ENCODE data around the gene CDYL2. TPM values are rescaled to one million over a fixed set of nuclear protein-coding genes. Genes with fewer than 3 reads are reported as not detected.
"Not testable (repeated sequence)": the region's sequence is repeated elsewhere in the genome, so short reads cannot be mapped to it uniquely, and the experiment has no call there.

The CDYL2 gene
- polyA plus RNA-seq, 3 donors, result 6.5 to 7.6 (median 6.7) TPM

DNA sequence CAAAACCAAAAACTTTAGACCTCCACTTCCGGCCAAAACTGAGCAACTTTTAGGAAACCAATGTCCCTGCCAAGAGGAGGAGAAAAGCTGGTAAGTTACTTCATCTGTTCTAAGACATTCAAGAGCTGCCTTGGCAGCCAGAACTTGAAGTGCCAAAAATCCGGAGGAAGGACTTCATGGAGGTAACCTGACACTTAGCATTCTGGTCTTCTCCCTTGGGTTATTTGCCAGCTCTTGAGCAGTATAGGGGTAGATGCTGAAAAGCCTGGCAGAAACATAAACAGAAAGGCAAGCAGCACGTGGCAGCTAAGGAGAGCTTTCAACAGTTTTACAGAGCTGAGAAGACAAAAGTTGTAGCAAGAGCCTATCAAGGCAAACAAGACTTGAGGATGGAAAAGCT is 53.2 kb downstream of the CDYL2 start:
- DNase-seq (ENCODE audit: low read depth in 3 of 3, low spot score in 2 of 3), result no peak

- DNase-seq (ENCODE audit: low read depth in 3 of 3, low spot score in 2 of 3), result no peak
Measured at GRCh38 chr16:80746231-80746630, 58.2 kb downstream of the CDYL2 start.

GRCh38 chr16:80744856-80745255 is 59.5 kb downstream of the CDYL2 start:
- DNase-seq (ENCODE audit: low read depth in 3 of 3, low spot score in 2 of 3), result no peak

DNA sequence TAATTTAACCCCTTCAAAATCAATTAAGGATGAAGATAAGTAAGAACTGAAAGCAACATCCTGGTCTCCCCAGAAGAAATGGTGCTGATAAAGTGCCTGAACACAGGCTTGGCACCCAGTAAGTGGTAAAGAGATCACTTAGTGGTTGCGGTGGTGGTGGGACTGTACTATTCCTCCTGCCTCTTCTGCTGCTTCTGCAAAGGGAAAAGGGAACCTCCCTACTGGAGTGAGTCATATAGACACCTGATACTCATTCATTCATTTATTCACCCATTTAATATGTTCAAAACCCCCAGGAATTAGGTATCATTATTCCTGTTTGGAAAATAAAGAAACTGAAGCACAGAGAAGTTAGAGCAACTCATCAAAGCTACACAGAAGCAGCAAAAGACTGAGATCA is 60.6 kb downstream of the CDYL2 start:
- no peak for DNase-seq (ENCODE audit: low read depth in 3 of 3, low spot score in 2 of 3)

- no peak for DNase-seq (ENCODE audit: low read depth in 3 of 3, low spot score in 2 of 3)
Measured at GRCh38 chr16:80743273-80743672, 61.1 kb downstream of the CDYL2 start.

GRCh38 chr16:80742331-80742730 is 62.1 kb downstream of the CDYL2 start:
- no peak for DNase-seq (ENCODE audit: low read depth in 3 of 3, low spot score in 2 of 3)

DNA sequence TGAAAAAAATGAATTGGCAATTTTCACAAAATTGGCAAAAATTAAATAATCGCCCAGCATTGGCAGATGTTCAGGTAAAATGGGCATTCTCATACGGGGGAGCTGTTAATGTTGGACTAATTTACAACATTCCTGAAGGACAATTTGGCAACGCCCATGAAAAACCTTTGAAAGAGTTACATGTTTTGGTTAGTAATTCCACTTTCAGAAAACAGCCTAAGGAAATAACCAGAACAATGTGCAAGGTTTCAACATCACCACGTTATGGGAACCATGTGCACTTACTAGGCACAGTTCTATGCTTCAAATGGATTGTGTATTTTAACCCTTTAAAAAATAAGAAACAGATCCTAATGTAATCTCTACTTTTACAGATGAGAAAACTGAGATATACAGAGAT is 62.7 kb downstream of the CDYL2 start:
- no peak for DNase-seq (ENCODE audit: low read depth in 3 of 3, low spot score in 2 of 3)

DNA sequence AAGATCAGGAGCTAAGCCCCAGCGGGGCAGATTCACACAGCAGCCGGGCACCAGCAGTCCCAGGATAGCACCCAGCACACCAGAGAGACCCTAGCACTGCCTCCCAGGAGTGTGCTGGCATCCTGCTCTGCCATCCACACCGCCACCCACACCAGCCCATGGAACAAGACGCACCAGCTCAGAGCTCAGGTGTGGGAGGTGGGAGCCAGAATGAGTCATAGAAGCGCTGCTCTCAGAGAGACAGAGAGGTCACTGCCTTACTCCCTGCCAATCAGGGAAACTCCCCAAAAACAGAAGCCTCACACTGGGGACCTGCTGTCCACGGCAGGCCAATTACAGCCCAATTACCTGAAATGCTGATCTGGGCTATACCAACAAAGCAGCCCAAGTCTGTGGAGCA is 64.9 kb downstream of the CDYL2 start:
- DNase-seq (ENCODE audit: low read depth in 3 of 3, low spot score in 2 of 3), result no peak

GRCh38 chr16:80738521-80738920 is 65.9 kb downstream of the CDYL2 start:
- DNase-seq (ENCODE audit: low read depth in 3 of 3, low spot score in 2 of 3), result no peak

- no peak for DNase-seq (ENCODE audit: low read depth in 3 of 3, low spot score in 2 of 3)
Measured at GRCh38 chr16:80735846-80736245, 68.6 kb downstream of the CDYL2 start.

DNA sequence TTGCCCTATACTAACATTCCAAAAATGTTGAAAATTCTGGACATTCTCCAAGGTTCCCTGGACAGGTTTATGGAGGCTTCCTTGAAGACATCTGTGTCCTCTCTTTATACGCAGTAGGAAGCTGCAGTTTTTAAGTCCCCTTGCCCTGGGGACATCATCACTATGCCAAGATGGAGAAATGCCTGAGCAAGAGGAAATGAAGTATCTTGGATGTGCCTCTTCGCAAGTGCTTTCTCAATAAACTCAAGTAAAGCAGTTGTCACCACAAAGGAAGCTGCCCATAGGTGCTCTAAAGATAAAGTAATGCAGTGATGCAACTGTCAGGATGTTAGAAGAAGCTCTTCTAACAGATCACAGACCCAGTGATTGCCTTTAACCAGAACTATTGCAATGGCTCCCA is 71.0 kb downstream of the CDYL2 start:
- DNase-seq (ENCODE audit: low read depth in 3 of 3, low spot score in 2 of 3), result no peak

DNA sequence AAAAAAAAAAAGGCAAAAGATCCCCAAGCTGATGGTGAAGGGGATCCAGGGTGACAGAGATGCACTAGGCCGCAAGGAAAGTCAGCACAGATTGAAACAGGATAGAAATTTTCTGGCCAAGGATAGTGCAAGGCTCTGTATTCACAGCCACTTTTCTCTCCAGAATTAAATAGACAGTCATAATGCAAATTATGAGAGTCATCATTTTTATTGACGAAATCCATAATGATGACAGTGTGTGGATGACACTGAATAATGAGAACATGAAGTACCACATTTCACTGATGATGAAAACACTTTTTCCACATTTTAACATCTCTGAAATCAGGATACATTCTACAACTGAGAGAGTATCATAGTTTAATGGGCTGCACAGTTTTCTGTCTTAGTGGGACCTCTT is 72.5 kb downstream of the CDYL2 start:
- no peak for DNase-seq (ENCODE audit: low read depth in 3 of 3, low spot score in 2 of 3)

DNA sequence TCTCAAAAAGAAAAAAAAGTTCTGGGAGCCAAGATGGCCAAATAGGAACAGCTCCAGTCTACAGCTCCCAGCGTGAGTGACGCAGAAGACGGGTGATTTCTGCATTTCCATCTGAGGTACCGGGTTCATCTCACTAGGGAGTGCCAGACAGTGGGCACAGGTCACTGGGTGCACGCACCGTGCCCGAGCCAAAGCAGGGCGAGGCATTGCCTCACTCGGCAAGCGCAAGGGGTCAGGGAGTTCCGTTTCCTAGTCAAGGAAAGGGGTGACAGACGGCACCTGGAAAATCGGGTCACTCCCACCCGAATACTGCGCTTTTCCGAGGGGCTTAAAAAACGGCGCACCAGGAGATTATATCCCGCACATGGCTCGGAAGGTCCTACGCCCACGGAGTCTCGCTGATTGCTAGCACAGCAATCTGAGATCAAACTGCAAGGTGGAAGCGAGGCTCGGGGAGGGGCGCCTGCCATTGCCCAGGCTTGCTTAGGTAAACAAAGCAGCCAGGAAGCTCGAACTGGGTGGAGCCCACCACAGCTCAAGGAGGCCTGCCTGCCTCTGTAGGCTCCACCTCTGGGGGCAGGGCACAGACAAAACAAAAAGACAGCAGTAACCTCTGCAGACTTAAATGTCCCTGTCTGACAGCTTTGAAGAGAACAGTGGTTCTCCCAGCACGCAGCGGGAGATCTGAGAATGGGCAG is 77.2 kb downstream of the CDYL2 start:
- DNase-seq (ENCODE audit: low read depth in 3 of 3, low spot score in 2 of 3), result not testable (repeated sequence)

- no peak for DNase-seq (ENCODE audit: low read depth in 3 of 3, low spot score in 2 of 3)
Measured at GRCh38 chr16:80725566-80726162, 78.7 kb downstream of the CDYL2 start.

DNA sequence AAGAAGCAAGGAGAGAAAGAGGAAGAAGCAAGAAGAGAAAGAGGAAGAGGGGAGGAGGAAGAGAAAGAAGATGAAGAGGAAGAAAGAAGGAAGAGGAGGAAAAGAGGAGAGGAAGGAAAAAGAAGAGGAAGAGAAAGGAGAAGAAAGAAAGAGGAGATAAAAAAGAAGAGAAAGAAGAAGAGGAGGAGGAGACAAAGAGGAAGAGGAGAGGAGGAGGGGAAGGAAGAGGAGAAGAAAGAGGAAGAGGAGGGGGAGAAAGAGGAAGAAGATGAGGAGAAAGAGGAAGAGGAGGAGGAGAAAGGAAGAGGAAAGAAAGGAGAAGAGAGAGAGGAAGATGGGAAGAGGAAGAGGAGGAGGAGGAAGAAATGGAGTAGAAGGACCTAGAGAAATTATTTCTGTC is 80.4 kb downstream of the CDYL2 start:
- no peak for DNase-seq (ENCODE audit: low read depth in 3 of 3, low spot score in 2 of 3)

- DNase-seq (ENCODE audit: low read depth in 3 of 3, low spot score in 2 of 3), result no peak
Measured at GRCh38 chr16:80723091-80723490, 81.3 kb downstream of the CDYL2 start.

DNA sequence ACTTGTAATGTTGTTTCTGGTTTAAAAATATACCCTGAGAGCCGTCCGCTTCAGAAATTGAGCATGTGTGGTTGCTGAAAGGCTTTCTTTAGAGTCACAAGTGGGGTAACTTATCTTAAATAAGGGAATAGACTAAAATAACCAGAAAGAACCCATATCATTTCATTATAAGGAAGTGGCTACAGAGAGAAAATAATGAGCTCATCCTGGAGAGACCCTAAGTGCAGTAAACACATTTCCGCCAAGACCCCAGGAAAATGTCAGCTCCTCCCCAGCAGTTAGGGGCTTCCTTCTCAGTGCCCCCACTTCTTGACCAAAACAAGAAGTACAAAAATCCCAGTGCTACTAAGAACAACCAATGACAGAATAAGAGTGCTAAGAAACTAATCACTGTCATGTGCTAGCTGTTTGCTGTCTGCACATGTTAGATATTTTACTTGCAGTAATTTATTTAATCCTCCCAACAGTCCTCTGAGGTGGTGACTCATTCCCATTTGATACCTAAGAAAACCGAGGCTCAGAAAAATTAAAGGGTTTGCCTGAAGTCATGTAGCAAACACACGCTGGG is 83.5 kb downstream of the CDYL2 start:
- no peak for DNase-seq (ENCODE audit: low read depth in 3 of 3, low spot score in 2 of 3)

- no peak for DNase-seq (ENCODE audit: low read depth in 3 of 3, low spot score in 2 of 3)
Measured at GRCh38 chr16:80719573-80719972, 84.8 kb downstream of the CDYL2 start.

GRCh38 chr16:80718480-80719220 is 85.7 kb downstream of the CDYL2 start:
- DNase-seq (ENCODE audit: low read depth in 3 of 3, low spot score in 2 of 3), result no peak

DNA sequence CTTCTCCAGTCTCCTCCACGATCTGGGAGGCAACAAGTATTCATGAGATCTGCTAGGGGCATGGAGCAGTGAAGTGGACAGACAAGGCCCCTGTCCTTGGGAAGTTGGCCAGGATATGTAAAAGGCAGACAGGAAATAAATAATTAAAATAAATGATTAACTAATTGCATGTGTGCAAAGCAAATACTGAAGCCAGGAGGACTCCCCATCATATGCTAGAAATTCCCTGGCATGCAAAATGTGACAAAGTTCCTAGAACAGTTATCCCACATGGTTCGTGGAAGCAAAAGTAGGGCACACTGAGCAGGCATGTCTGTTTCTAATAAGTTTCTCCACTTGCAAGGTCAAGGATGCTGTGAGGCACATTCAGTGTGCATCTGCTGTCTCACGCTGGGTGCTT is 86.8 kb downstream of the CDYL2 start:
- no peak for DNase-seq (ENCODE audit: low read depth in 3 of 3, low spot score in 2 of 3)

GRCh38 chr16:80716564-80717139 is 87.7 kb downstream of the CDYL2 start:
- no peak for DNase-seq (ENCODE audit: low read depth in 3 of 3, low spot score in 2 of 3)
